Activated CD4-positive, alpha-beta T cell treated with anti-CD3 and anti-CD28 coated beads for 24 hours (primary cell): ENCODE data around the gene SLC16A14.
"Not testable (repeated sequence)": the region's sequence is repeated elsewhere in the genome, so short reads cannot be mapped to it uniquely, and the experiment has no call there.

Experiments
- DNase-seq, 2 donors: peaks; one replicate each; pipeline ENCODE4 v3.0.0-alpha.2; 2020; ENCODE audit warnings: low read depth in 2 of 2

SLC16A14 gene

GRCh38 chr2:230068651-230069055 lies at the start of gene SLC16A14:
Gene SLC16A14, minus strand, starts transcription at chr2:230068924. Its CDS starts 9,572 bp downstream, at chr2:230059352.
- no peak for DNase-seq

GRCh38 chr2:230106771-230107170 lies 38.0 kb upstream of the SLC16A14 start:
- DNase-seq, result no peak

GRCh38 chr2:230101967-230102366 lies 33.2 kb upstream of the SLC16A14 start:
- DNase-seq, result not testable (repeated sequence)

- no peak for DNase-seq
These were observed 29.1 kb upstream of the SLC16A14 start for GRCh38 chr2:230097841-230098240.

GRCh38 chr2:230097424-230097823 lies 28.7 kb upstream of the SLC16A14 start:
- no peak for DNase-seq

GRCh38 chr2:230090967-230091366 lies 22.2 kb upstream of the SLC16A14 start:
- no peak for DNase-seq

- no peak for DNase-seq
These were observed 16.5 kb upstream of the SLC16A14 start for GRCh38 chr2:230085201-230085600.

- no peak for DNase-seq
These were observed 9.3 kb upstream of the SLC16A14 start for GRCh38 chr2:230077851-230078547.

GRCh38 chr2:230076819-230077218 lies 8.1 kb upstream of the SLC16A14 start:
- no peak for DNase-seq

- DNase-seq, result no peak
These were observed 7.4 kb upstream of the SLC16A14 start for GRCh38 chr2:230075988-230076631.

- DNase-seq, result no peak
These were observed 2.7 kb upstream of the SLC16A14 start for GRCh38 chr2:230071421-230071820.

- no peak for DNase-seq
These were observed 678 bp upstream of the SLC16A14 start for GRCh38 chr2:230069402-230069801.

GRCh38 chr2:230068016-230068650 lies 591 bp downstream of the SLC16A14 start:
- no peak for DNase-seq

- no peak for DNase-seq
These were observed 7.9 kb downstream of the SLC16A14 start for GRCh38 chr2:230060672-230061293.

GRCh38 chr2:230053753-230054478 lies 14.8 kb downstream of the SLC16A14 start:
- no peak for DNase-seq

- no peak for DNase-seq
These were observed 16.4 kb downstream of the SLC16A14 start for GRCh38 chr2:230052299-230052698.

GRCh38 chr2:230050136-230050535 lies 18.6 kb downstream of the SLC16A14 start:
- no peak for DNase-seq

GRCh38 chr2:230048010-230048671 lies 20.6 kb downstream of the SLC16A14 start:
- no peak for DNase-seq

- DNase-seq, result no peak
These were observed 22.2 kb downstream of the SLC16A14 start for GRCh38 chr2:230046491-230046890.

GRCh38 chr2:230043461-230043860 lies 25.3 kb downstream of the SLC16A14 start:
- no peak for DNase-seq

- no peak for DNase-seq
These were observed 25.7 kb downstream of the SLC16A14 start for GRCh38 chr2:230043025-230043424.
